Activated CD4-positive, alpha-beta T cell treated with anti-CD3 and anti-CD28 coated beads, Interleukin-2, amount 10 ng/mL, durations not matched to agents 24 days and 14 days (primary cell): ENCODE measurements around the gene HTR2B. TPM values are rescaled to one million over a fixed set of nuclear protein-coding genes. Genes with fewer than 3 reads are reported as not detected.
"Not testable (repeated sequence)": the region's sequence is repeated elsewhere in the genome, so short reads cannot be mapped to it uniquely, and the experiment has no call there.

Source experiments
- DNase-seq: peaks from one replicate; pipeline ENCODE4 v3.0.0; 2022
- H3K27ac Mint-ChIP-seq: one replicate; pipeline ENCODE4 v1.8.0; 2022; ENCODE audit warnings: mild to moderate bottlenecking, mixed read lengths
- H3K27me3 Mint-ChIP-seq: one replicate; pipeline ENCODE4 v1.8.0; 2022; ENCODE audit warnings: mixed read lengths
- H3K36me3 Mint-ChIP-seq: one replicate; pipeline ENCODE4 v1.8.0; 2022; ENCODE audit warnings: low read depth, mild to moderate bottlenecking, mixed read lengths
- H3K4me1 Mint-ChIP-seq: one replicate; pipeline ENCODE4 v1.8.0; 2021; ENCODE audit warnings: mixed read lengths
- H3K4me3 Mint-ChIP-seq: one replicate; pipeline ENCODE4 v1.8.0; 2022; ENCODE audit warnings: mild to moderate bottlenecking, moderate library complexity, mixed read lengths
- H3K9me3 Mint-ChIP-seq: one replicate; pipeline ENCODE4 v1.8.0; 2021; ENCODE audit warnings: mixed read lengths
- intact Hi-C: fragments of 100-400 bp; cut with micrococcal nuclease; formaldehyde crosslinking; loops from one replicate; pipeline ENCODE4 v1.15.1; 2023
- total RNA-seq: library from RNA; stranded (reverse); gene quantifications from 2 replicates; pipeline ENCODE4 v1.2.3, GENCODE V29; 2022

HTR2B gene
- total RNA-seq, 1 donor from 2014 or later = 0.09 TPM

- no peak overlapping the region for H3K4me3 Mint-ChIP-seq
- intact Hi-C loops = no loop called here
- peaks cover 3% of the 10 kb centered on the region for H3K36me3 Mint-ChIP-seq
- no peaks in the 10 kb centered on the region for H3K9me3 Mint-ChIP-seq
- H3K4me1 Mint-ChIP-seq = peaks cover 17% of the 10 kb centered on the region
- no peak for DNase-seq
- H3K27ac Mint-ChIP-seq = no peak overlapping the region
- H3K27me3 Mint-ChIP-seq = no peaks in the 10 kb centered on the region
Observed at GRCh38 chr2:231126123-231126522, 1.3 kb upstream of the HTR2B start.

GRCh38 chr2:231123362-231123898, 1.4 kb downstream of the HTR2B start:
- H3K4me1 Mint-ChIP-seq = peaks cover 17% of the 10 kb centered on the region
- no peak overlapping the region for H3K27ac Mint-ChIP-seq
- intact Hi-C loops = no loop called here
- no peaks in the 10 kb centered on the region for H3K27me3 Mint-ChIP-seq
- H3K36me3 Mint-ChIP-seq = peaks cover 5% of the 10 kb centered on the region
- H3K4me3 Mint-ChIP-seq = no peak overlapping the region
- H3K9me3 Mint-ChIP-seq = no peaks in the 10 kb centered on the region
- DNase-seq = no peak

- Mint-ChIP-seq H3K27ac (no peak overlapping the region), H3K36me3 (peaks cover 13% of the 10 kb centered on the region), H3K4me3 (no peak overlapping the region), H3K9me3 (no peaks in the 10 kb centered on the region), H3K4me1 (peaks cover 10% of the 10 kb centered on the region), H3K27me3 (no peaks in the 10 kb centered on the region)
- DNase-seq = no peak
- intact Hi-C loops = no loop called here
Observed at GRCh38 chr2:231118614-231118942, 6.3 kb downstream of the HTR2B start.

- intact Hi-C loops = no loop called here
- Mint-ChIP-seq H3K36me3 (peaks cover 16% of the 10 kb centered on the region), H3K4me3 (no peak overlapping the region), H3K9me3 (no peaks in the 10 kb centered on the region), H3K4me1 (peaks cover 6% of the 10 kb centered on the region), H3K27ac (no peak overlapping the region), H3K27me3 (no peaks in the 10 kb centered on the region)
- DNase-seq = no peak
Observed at GRCh38 chr2:231117922-231118613, 6.8 kb downstream of the HTR2B start.

- no peak for DNase-seq
- Mint-ChIP-seq H3K27ac (no peak overlapping the region), H3K36me3 (peaks cover 22% of the 10 kb centered on the region), H3K4me1 (peaks cover 7% of the 10 kb centered on the region), H3K9me3 (no peaks in the 10 kb centered on the region), H3K4me3 (no peak overlapping the region), H3K27me3 (no peaks in the 10 kb centered on the region)
- intact Hi-C loops = no loop called here
Observed at GRCh38 chr2:231117148-231117547, 7.7 kb downstream of the HTR2B start.

- no peak overlapping the region for H3K4me3 Mint-ChIP-seq
- peaks cover 31% of the 10 kb centered on the region for H3K36me3 Mint-ChIP-seq
- H3K9me3 Mint-ChIP-seq = no peaks in the 10 kb centered on the region
- peak overlapping the region; percentile 3 for H3K27ac Mint-ChIP-seq
- DNase-seq = no peak
- peaks cover 9% of the 10 kb centered on the region for H3K4me1 Mint-ChIP-seq
- intact Hi-C loops = no loop called here
- no peaks in the 10 kb centered on the region for H3K27me3 Mint-ChIP-seq
Observed at GRCh38 chr2:231115651-231116050, 9.2 kb downstream of the HTR2B start.

- Mint-ChIP-seq H3K4me1 (peaks cover 9% of the 10 kb centered on the region), H3K36me3 (peaks cover 36% of the 10 kb centered on the region), H3K9me3 (no peaks in the 10 kb centered on the region), H3K4me3 (no peak overlapping the region), H3K27me3 (no peaks in the 10 kb centered on the region), H3K27ac (no peak overlapping the region)
- DNase-seq = no peak
- intact Hi-C loops = no loop called here
Observed at GRCh38 chr2:231113489-231113888, 11.4 kb downstream of the HTR2B start.

GRCh38 chr2:231111987-231112386, 12.9 kb downstream of the HTR2B start:
- no peak for DNase-seq
- peaks cover 38% of the 10 kb centered on the region for H3K36me3 Mint-ChIP-seq
- no peaks in the 10 kb centered on the region for H3K27me3 Mint-ChIP-seq
- no peak overlapping the region for H3K4me3 Mint-ChIP-seq
- intact Hi-C loops = no loop called here
- H3K4me1 Mint-ChIP-seq = peaks cover 6% of the 10 kb centered on the region
- no peak overlapping the region for H3K27ac Mint-ChIP-seq
- no peaks in the 10 kb centered on the region for H3K9me3 Mint-ChIP-seq

- peaks cover 5% of the 10 kb centered on the region for H3K4me1 Mint-ChIP-seq
- no peak for DNase-seq
- H3K9me3 Mint-ChIP-seq = no peaks in the 10 kb centered on the region
- H3K4me3 Mint-ChIP-seq = no peak overlapping the region
- peaks cover 35% of the 10 kb centered on the region for H3K36me3 Mint-ChIP-seq
- intact Hi-C loops = no loop called here
- H3K27ac Mint-ChIP-seq = no peak overlapping the region
- H3K27me3 Mint-ChIP-seq = no peaks in the 10 kb centered on the region
Observed at GRCh38 chr2:231110551-231110950, 14.3 kb downstream of the HTR2B start.

- Mint-ChIP-seq H3K27me3 (no peaks in the 10 kb centered on the region), H3K27ac (no peak overlapping the region), H3K9me3 (no peaks in the 10 kb centered on the region), H3K4me1 (peaks cover 6% of the 10 kb centered on the region), H3K36me3 (peaks cover 29% of the 10 kb centered on the region), H3K4me3 (no peak overlapping the region)
- intact Hi-C loops = loop anchor here (2.0 to 5.0 kb wide), 4 partner anchors 58 to 349 kb away; no protein-coding TSS in a partner anchor
- DNase-seq = peak; percentile 85
Observed at GRCh38 chr2:231104115-231104713, 20.6 kb downstream of the HTR2B start.

GRCh38 chr2:231102772-231103171, 22.1 kb downstream of the HTR2B start:
- Mint-ChIP-seq H3K27ac (no peak overlapping the region), H3K9me3 (peaks cover 10% of the 10 kb centered on the region), H3K27me3 (no peaks in the 10 kb centered on the region), H3K36me3 (peaks cover 37% of the 10 kb centered on the region), H3K4me1 (peaks cover 6% of the 10 kb centered on the region), H3K4me3 (no peak overlapping the region)
- intact Hi-C loops = loop anchor here (5.0 kb wide), 1 partner anchor 60 kb away; no protein-coding TSS in a partner anchor
- DNase-seq = no peak

- intact Hi-C loops = loop anchor here (5.0 kb wide), 1 partner anchor 61 kb away; no protein-coding TSS in a partner anchor
- DNase-seq = no peak
- Mint-ChIP-seq H3K4me1 (peaks cover 6% of the 10 kb centered on the region), H3K36me3 (peaks cover 51% of the 10 kb centered on the region), H3K27me3 (no peaks in the 10 kb centered on the region), H3K27ac (no peak overlapping the region), H3K9me3 (peaks cover 10% of the 10 kb centered on the region), H3K4me3 (no peak overlapping the region)
Observed at GRCh38 chr2:231100990-231101389, 23.9 kb downstream of the HTR2B start.

GRCh38 chr2:231100321-231100720, 24.5 kb downstream of the HTR2B start:
- H3K27me3 Mint-ChIP-seq, H3K4me3 Mint-ChIP-seq, DNase-seq, H3K27ac Mint-ChIP-seq, H3K4me1 Mint-ChIP-seq, H3K9me3 Mint-ChIP-seq: not testable (repeated sequence)
- H3K36me3 Mint-ChIP-seq = peaks cover 57% of the 10 kb centered on the region
- intact Hi-C loops = loop anchor here (5.0 kb wide), 1 partner anchor 62 kb away; no protein-coding TSS in a partner anchor

- H3K27me3 Mint-ChIP-seq = no peaks in the 10 kb centered on the region
- H3K4me1 Mint-ChIP-seq = peaks cover 6% of the 10 kb centered on the region
- intact Hi-C loops = loop anchor here (5.0 kb wide), 1 partner anchor 62 kb away; no protein-coding TSS in a partner anchor
- peaks cover 10% of the 10 kb centered on the region for H3K9me3 Mint-ChIP-seq
- no peak overlapping the region for H3K4me3 Mint-ChIP-seq
- DNase-seq = no peak
- peaks cover 57% of the 10 kb centered on the region for H3K36me3 Mint-ChIP-seq
- H3K27ac Mint-ChIP-seq = no peak overlapping the region
Observed at GRCh38 chr2:231099918-231100317, 24.9 kb downstream of the HTR2B start.
